ENCODE data around the gene CRTC3.

- TF ChIP-seq POLR2A (IDR thresholded peaks at IDR 0.05) (no peak), CTCF (IDR thresholded peaks at IDR 0.05) (no peak)
These were observed 94.7 kb downstream of the CRTC3 start for GRCh38 chr15:90624278-90624981.
